GM12878 (cell line): ENCODE measurements around the gene HOXA10. TPM values are rescaled to one million over a fixed set of nuclear protein-coding genes. Genes with fewer than 3 reads are reported as not detected.

Source experiments
- ATAC-seq: fragments of 200-7000 bp; cut with Tn5 transposase; 3 replicates; pipeline ENCODE4 v1.9.1; 2020; ENCODE audit warnings: mild to moderate bottlenecking, moderate library complexity
- BruUV-seq: library from RNA; stranded (reverse); fragments of 400-500 nt; replicated peaks from 2 replicates; lab custom pipeline; 2021; lab: Mats Ljungman, UMichigan
- CTCF ChIA-PET: fragments of 300-600 bp; sonication (Branson Sonifier 250); formaldehyde crosslinking; extraction: SDS; loops from one replicate; lab custom pipeline; 2021; ENCODE audit warnings: inconsistent platforms; lab: Yijun Ruan, JAX
- POLR2A ChIA-PET: fragments of 350-600 bp; formaldehyde crosslinking; extraction: SDS; loops from one replicate; lab custom pipeline; 2021; ENCODE audit warnings: inconsistent platforms; lab: Charles Lee
- RAD21 ChIA-PET: fragments of 300-600 bp; sonication (Branson Sonifier 250); formaldehyde crosslinking; loops from one replicate; lab custom pipeline; 2023; ENCODE audit warnings: antibody characterized with exemption; ENCODE audit not compliant: unreplicated experiment; lab: Charles Lee
- SMC1A ChIA-PET: fragments of 300-600 bp; sonication (Branson Sonifier 250); formaldehyde crosslinking; loops from one replicate; lab custom pipeline; 2023; ENCODE audit not compliant: unreplicated experiment, uncharacterized antibody; lab: Charles Lee
- DNase-seq: peaks from one replicate; pipeline ENCODE4 v3.0.0-alpha.2; 2011; ENCODE audit warnings: low read depth, low spot score
- FAIRE-seq: peaks from 3 replicates; lab custom pipeline; 2011; peaks lifted over from hg19 to GRCh38; lab: Jason Lieb, UNC
- H2AFZ ChIP-seq: 2 replicates; pipeline ENCODE4 v1.6.0; 2011; ENCODE audit warnings: low read depth, low read length, control low read depth; ENCODE audit not compliant: control insufficient read depth
- H3K27ac ChIP-seq: 2 replicates; pipeline ENCODE4 v1.5.1; 2011; ENCODE audit warnings: control low read depth; ENCODE audit not compliant: control insufficient read depth, insufficient read depth
- H3K27me3 ChIP-seq, 2 experiments: replicated peaks in 1 of 2; 2 replicates each; pipeline versions ENCODE4 v1.6.0 to v1.6.1; 2011; ENCODE audit warnings: low read length in 1 of 2; ENCODE audit not compliant: control insufficient read depth in 2 of 2, insufficient read depth in 2 of 2
- H3K36me3 ChIP-seq, 2 experiments: 2 replicates each; pipeline ENCODE4 v1.5.1; 2011; ENCODE audit warnings: low read length in 1 of 2; ENCODE audit not compliant: control insufficient read depth in 2 of 2, insufficient read depth in 2 of 2
- H3K4me1 ChIP-seq: 2 replicates; pipeline ENCODE4 v1.6.1; 2011; ENCODE audit warnings: mild to moderate bottlenecking, low read length, moderate library complexity, mixed read lengths; ENCODE audit not compliant: control insufficient read depth, insufficient read depth
- H3K4me2 ChIP-seq: 2 replicates; pipeline ENCODE4 v1.6.0; 2011; ENCODE audit warnings: control low read depth; ENCODE audit not compliant: control insufficient read depth, insufficient read depth
- H3K4me3 ChIP-seq: fragments of 200-600 bp; sonication (generic); 2 replicates; pipeline ENCODE4 v1.5.1; 2016
- H3K79me2 ChIP-seq: 2 replicates; pipeline ENCODE4 v1.6.0; 2011; ENCODE audit warnings: low read length; ENCODE audit not compliant: control insufficient read depth, insufficient read depth
- H3K9ac ChIP-seq: 2 replicates; pipeline ENCODE4 v1.8.0; 2011; ENCODE audit warnings: low read length, control low read depth, mixed read lengths; ENCODE audit not compliant: control insufficient read depth, insufficient read depth
- H3K9me3 ChIP-seq: replicated peaks from 3 replicates; pipeline ENCODE4 v1.5.1; 2011; ENCODE audit warnings: mild to moderate bottlenecking, low read length; ENCODE audit not compliant: control insufficient read depth, insufficient read depth
- H4K20me1 ChIP-seq: 2 replicates; pipeline ENCODE4 v1.6.0; 2011; ENCODE audit not compliant: control insufficient read depth, insufficient read depth
- ATF3 ChIP-seq: IDR thresholded peaks from 2 replicates; pipeline ENCODE4 v1.6.1; 2011; ENCODE audit warnings: low read depth, mild to moderate bottlenecking, low read length, moderate library complexity, borderline replicate concordance; ENCODE audit errors: extremely low read depth
- EP300 ChIP-seq, 2 experiments: fragments of 150-350 bp in 1 of 2; IDR thresholded peaks; 2 replicates each; pipeline ENCODE4 v1.6.1; 2011 to 2012; ENCODE audit warnings: low read depth in 2 of 2, low read length in 2 of 2, borderline replicate concordance in 1 of 2, improper control_type of control experiment in 1 of 2, inconsistent platforms in 1 of 2; ENCODE audit not compliant: control insufficient read depth in 1 of 2
- IKZF1 ChIP-seq: fragments of 450-650 bp; conservative IDR thresholded peaks from 2 replicates; pipeline ENCODE4 v1.6.1; 2017; ENCODE audit warnings: antibody characterized with exemption, mild to moderate bottlenecking
- JUND ChIP-seq: IDR thresholded peaks from 2 replicates; pipeline ENCODE4 v1.6.1; 2012; ENCODE audit warnings: low read depth, mild to moderate bottlenecking, low read length, improper control_type of control experiment, moderate library complexity
- MAX ChIP-seq: IDR thresholded peaks from 2 replicates; pipeline ENCODE4 v1.6.1; 2012; ENCODE audit warnings: low read depth, low read length, improper control_type of control experiment
- MTA2 ChIP-seq: fragments of 450-650 bp; IDR thresholded peaks from 2 replicates; pipeline ENCODE4 v1.6.1; 2016; ENCODE audit warnings: low read depth, mild to moderate bottlenecking, moderate library complexity
- NFYA ChIP-seq: IDR thresholded peaks from 2 replicates; pipeline ENCODE4 v1.6.1; 2011; ENCODE audit warnings: low read depth, mild to moderate bottlenecking, low read length, improper control_type of control experiment, borderline replicate concordance
- SMAD5 ChIP-seq: IDR thresholded peaks from 2 replicates; pipeline ENCODE4 v1.6.1; 2016; ENCODE audit warnings: antibody characterized with exemption, low read depth
- TCF7 ChIP-seq: IDR thresholded peaks from 2 replicates; pipeline ENCODE4 v1.6.1; 2014; ENCODE audit warnings: antibody characterized with exemption, borderline replicate concordance
- WRNIP1 ChIP-seq: IDR thresholded peaks from 2 replicates; pipeline ENCODE4 v1.6.1; 2011; ENCODE audit warnings: low read depth, low read length, improper control_type of control experiment, borderline replicate concordance
- WGBS: methylation state at CpG from one replicate; pipeline ENCODE4 v1.1.6; 2016; ENCODE audit warnings: low lambda C conversion rate; ENCODE audit not compliant: insufficient replicate concordance, insufficient coverage; ENCODE audit errors: missing lambda C conversion rate; 5-methylcytosine and 5-hydroxymethylcytosine counted together
- in situ Hi-C: fragments of 300-500 bp; cut with MboI; formaldehyde crosslinking; loops from 9 replicates; pipeline ENCODE4 v1.14.3; 2018; ENCODE audit warnings: mixed read lengths
- intact Hi-C: fragments of 100-400 bp; cut with micrococcal nuclease; formaldehyde crosslinking; loops from one replicate; pipeline ENCODE4 v1.14.2; 2022; ENCODE audit not compliant: unreplicated experiment
- polyA plus RNA-seq, 11 experiments: library from polyadenylated mRNA; depleted of rRNA in 4 of 11; unstranded in 6 of 11; stranded (reverse) in 5 of 11; fragments of >200 nt; fragmentation: Nextera tagmentation in 4 of 11; fragmentation: Illumina TruSeq in 1 of 11; extraction: Ambion mirVana in 4 of 11; extraction: Trizol in 1 of 11; gene quantifications; 1 replicate in 1 of 11; 2 replicates in 10 of 11; pipeline versions ENCODE4 v1.2.1 to v1.2.3, GENCODE V29; 2011 to 2016; ENCODE audit warnings: inconsistent platforms in 2 of 11, missing spikeins in 2 of 11, low read depth in 1 of 11
- total RNA-seq, 4 experiments: library from RNA; depleted of rRNA in 3 of 4; stranded (reverse); fragments of >200 nt in 3 of 4; fragmentation: Illumina TruSeq in 1 of 4; extraction: Trizol in 1 of 4; gene quantifications; 2 replicates each; pipeline versions ENCODE4 v1.2.1 to v1.2.3, GENCODE V29; 2013 to 2021

The HOXA10 gene
- total and polyA plus RNA-seq, 10 of the 15 experiments (the other 5 are each of a cell fraction or from before 2014, with no cell fraction given), result not detected

- WGBS, result 74% methylated on average over 3 of the region's 3 CpGs
- ATAC-seq (no peak), DNase-seq (no peak), FAIRE-seq (no peak)
- Histone ChIP-seq H3K4me1 (no peaks in the 10 kb centered on the region; the same call in 1 of the 2 replicates), H3K36me3 (no peaks in the 10 kb centered on the region), H3K4me3 (no peak overlapping the region), H3K27ac (no peak overlapping the region), H3K9me3 (no peaks in the 10 kb centered on the region; the same call in 2 of the 3 replicates), H3K79me2 (no peaks in the 10 kb centered on the region), H3K9ac (no peak overlapping the region)
- in situ Hi-C loops, result loop anchor here (25.0 kb wide), 1 partner anchor 1066 kb away; no protein-coding TSS in a partner anchor
- ChIA-PET SMC1A (no interaction called here), RAD21 (no interaction called here), POLR2A (no interaction called here)
- no peak for TF ChIP-seq MTA2
- no peak for TF ChIP-seq TCF7
- no peak for TF ChIP-seq JUND
- no peak for TF ChIP-seq NFYA
- no peak for TF ChIP-seq EP300 (IDR thresholded peaks at IDR 0.05; ENCODE audit: borderline replicate concordance in 1 of 2, control insufficient read depth in 1 of 2, low read depth in 2 of 2, low read length in 2 of 2)
- TF ChIP-seq SMAD5, result no peak
- no peak for TF ChIP-seq ATF3
- no peak for TF ChIP-seq WRNIP1
- no peak for TF ChIP-seq IKZF1
- TF ChIP-seq MAX, result no peak
- TF ChIP-seq, all 136 proteins: peak for 0
- no peaks in the 10 kb centered on the region for H4K20me1 ChIP-seq
- no peak overlapping the region for H2AFZ ChIP-seq
- no peak overlapping the region for H3K4me2 ChIP-seq
- peaks cover 19 to 58% of the 10 kb centered on the region in 2 experiments for H3K27me3 ChIP-seq
- intact Hi-C loops, result no loop called here
- no TSS peak for BruUV-seq
- CTCF ChIA-PET, result interaction anchor here (0.8 to 5.5 kb wide), 2 partner anchors 294 to 298 kb away, joined by 3 to 38 read pairs; no protein-coding TSS in a partner anchor
Measured at GRCh38 chr7:27153526-27153925, 20.6 kb downstream of the HOXA10 start.
